Stomach (tissue), 4 donors: ENCODE data around the gene USP46.

Experiments used
- CTCF ChIP-seq, 7 experiments: fragments of 450-650 bp in 4 of 7; fragments of 200-600 bp in 3 of 7; sonication (generic) in 3 of 7; IDR thresholded peaks; one replicate each; pipeline ENCODE4 v1.5.1; 2016 to 2019; ENCODE audit warnings: antibody characterized with exemption in 7 of 7, control low read depth in 2 of 7, mild to moderate bottlenecking in 1 of 7
- EP300 ChIP-seq: sonication (generic); formaldehyde crosslinking; IDR thresholded peaks from one replicate; pipeline ENCODE4 v1.6.1; 2017; ENCODE audit warnings: antibody characterized with exemption

- TF ChIP-seq CTCF (IDR thresholded peaks at IDR 0.05): no peak
- TF ChIP-seq EP300: no peak
Observed at GRCh38 chr4:52635560-52635959, 23.5 kb downstream of the USP46 start.
